Brain pericyte (primary cell): ENCODE measurements around the gene TRMT61A.

Experiments used
- DNase-seq: peaks from one replicate; pipeline ENCODE4 v3.0.0-alpha.2; 2012; ENCODE audit warnings: low read depth, low spot score

TRMT61A gene

DNA sequence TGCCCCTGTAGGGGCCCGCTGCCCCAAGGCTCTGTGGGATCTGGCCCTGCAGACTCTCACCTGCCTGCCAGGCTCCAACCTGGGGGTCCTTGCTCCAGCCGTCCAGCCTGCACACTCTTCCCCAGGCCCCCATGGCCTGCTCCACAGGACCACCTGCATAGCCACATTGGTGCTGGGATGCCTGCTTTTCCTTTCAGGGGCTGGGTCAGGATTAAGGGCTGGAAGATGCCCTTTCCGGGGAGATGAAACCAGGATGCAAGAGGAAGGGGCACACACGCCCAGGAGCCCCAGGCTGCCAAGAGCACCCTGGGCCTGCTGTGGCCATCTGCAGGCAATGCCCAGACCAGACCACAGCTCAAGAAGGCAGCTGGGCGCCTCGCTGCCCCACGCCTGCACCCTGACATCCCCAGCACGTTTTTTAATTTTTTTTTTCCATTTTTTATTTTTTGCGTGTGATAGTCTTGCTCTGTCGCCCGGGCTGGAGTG is 18.5 kb downstream of the TRMT61A start:
- DNase-seq: no peak

DNA sequence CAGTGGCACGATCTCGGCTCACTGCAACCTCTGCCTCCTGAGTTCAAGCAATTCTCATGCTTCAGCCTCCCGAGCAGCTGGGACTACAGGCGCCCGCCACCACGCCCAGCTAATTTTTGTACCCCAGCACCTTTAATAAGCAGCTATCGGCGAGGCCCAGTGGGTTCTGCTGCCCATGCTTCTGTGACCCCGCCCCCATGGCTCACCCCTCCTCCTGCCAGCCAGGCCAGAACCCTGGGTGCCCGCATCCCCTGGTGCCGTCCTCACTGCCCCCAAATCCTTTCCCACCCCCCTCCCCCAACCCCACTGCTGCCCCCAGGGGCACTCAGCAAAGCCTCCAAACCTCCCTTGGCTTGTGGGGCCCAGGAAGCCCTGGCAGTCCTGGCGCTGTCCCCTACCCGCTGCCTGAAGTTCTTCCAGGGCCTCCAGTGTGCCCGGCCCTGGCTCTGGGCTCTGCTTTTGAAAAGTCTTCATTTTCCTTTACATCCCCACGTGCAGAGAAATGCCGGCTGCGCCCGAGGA is 19.0 kb downstream of the TRMT61A start:
- no peak for DNase-seq

DNA sequence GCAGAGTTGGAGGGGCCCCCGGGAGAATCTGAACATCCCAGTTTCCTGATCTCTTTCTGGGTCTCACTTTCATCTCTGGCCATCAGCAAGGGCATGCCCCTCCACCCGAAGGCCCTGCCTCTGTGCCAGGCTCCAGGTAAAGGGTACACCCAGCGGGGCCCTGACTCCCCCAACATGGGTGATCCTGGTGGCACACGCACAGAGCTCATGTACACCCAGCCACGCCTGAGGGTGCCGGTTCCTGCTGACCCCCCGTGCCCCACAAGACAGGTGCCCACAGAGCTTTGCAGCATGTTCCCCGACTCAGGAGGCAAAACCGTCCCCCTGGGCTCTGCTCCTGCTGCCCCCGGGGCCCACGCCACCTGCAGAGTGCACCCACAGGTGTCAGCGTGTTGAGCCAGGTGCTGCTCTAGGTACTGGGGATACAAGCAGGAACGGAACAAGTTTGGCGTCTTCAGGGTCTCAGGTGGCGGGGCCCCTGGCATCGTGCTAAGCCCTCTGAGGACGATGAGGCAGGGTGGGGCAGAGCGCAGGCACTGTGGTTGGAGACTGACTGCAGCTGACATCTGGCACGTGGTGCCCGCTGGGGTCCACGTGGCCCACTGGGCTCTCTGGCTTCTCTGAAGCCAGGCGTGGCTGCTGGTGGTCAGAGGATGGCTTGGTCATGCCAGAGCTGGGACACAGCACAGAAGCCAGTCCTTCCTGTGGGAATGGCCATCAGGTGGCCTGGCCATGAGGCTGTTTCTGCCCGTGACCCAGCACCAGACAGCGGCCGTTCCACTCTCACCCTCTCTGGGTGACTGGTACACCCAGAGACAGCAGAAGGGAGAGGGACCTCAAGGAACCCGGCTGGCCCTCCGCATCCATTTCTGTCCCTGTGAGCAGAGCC is 19.7 kb downstream of the TRMT61A start:
- no peak for DNase-seq

DNA sequence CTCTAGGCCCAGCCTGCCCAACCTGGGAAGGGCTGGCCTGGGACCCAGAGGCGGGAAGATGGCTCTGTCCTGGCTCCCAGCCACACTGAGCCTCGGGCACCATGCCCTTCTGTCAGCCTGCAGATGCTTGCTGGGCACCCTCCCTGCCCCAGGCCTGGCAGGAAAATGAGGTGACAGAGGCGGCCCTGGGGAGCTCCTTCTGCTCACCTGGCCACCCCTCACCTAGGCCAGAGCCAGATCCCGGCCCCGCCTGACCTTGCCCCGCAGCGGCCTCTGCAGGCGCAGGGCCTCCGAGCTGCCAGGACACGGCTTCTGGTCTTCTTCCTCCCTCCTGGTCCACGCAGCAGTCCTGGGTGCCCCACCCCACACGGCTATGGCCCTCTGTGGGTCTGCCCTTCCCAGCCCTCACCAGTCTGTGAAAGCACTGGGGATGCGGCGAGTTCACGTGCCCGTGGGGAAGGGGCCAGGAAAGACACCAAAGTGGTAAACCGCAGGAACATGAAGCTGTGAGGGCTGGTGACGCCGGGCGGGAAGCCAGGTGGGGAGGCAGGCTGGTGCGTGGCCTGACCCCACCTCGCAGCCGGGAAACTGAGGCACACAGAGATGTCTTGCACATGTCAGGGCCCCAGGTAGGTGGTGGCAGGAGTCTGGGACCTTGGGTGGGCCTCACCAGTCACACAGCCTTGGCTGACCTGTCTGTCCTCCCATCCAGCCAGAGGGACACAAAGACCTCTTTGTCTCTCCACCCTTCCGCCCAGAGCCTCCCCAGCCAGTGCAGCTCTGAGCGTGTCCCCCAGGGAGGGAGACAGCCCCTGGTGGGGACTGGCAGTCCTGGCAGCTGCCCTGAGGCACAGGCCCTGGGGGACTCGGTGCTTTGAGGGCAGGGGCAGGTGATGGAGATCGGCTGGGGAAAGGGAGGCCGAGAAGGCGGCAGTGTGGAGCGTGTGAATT is 20.6 kb downstream of the TRMT61A start:
- no peak for DNase-seq

DNA sequence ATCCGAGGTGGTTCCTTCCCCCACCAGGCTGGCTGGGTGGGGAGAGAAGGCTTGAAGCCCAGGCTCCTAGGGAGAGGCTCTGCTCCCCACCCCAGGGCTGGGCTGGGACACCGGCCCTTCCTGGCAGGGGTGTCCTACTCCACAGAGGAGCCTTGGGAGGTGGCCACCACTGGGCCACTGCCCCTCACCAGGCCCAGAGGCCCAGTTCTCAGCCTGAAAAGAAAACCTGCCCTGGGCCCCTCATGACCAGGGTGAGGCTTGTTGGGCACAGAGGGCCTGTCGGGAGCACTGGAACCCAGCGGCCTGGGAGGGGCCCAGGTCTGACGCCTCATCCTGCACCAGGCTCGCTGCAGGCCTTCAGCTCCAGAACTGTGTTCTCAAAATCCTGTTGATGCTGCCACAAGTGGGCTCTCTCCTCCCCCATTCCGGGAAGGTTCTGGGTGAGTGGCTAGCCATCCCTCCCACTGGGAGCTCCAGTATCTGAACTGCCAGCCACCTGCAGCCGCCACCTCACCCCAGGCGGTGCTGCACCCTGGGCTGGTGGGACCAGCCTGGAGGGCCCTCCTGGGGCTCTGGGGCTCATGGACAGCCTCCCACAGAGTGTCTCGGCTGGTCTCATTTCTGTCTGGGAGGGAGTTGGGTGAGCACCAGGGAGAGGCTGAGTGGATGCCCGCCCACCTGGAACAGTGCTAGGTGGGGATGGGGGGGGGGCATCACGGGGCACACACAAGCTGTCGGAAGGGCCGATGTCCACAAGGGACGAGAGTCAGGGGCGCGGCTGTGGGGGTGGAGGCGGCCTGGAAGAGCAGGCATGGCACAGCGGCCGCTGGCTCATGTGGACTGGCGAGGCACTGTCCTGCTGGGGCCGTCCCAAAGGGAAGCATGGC is 21.7 kb downstream of the TRMT61A start:
- DNase-seq: no peak

DNA sequence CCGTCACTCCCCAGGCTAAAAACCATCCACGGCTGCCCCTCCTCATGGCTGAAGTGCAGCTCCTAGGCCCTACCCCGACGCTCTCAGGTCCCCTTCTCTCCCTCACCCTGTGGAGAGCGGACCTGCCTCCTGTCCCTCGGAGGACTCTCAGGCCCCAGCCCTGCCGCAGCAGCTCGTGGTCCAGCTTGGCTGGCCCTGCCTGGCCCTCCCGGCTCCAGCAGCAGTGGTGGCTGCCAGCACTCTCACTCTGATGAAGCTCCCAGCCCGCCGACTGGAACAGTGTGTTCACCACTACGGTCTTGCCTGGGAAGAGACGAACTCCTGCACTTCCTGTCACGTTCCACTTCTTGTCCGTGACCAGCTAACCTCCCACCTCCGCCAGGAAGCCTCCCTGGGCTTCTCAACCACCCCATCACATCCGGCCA is 22.4 kb downstream of the TRMT61A start:
- DNase-seq: no peak

DNA sequence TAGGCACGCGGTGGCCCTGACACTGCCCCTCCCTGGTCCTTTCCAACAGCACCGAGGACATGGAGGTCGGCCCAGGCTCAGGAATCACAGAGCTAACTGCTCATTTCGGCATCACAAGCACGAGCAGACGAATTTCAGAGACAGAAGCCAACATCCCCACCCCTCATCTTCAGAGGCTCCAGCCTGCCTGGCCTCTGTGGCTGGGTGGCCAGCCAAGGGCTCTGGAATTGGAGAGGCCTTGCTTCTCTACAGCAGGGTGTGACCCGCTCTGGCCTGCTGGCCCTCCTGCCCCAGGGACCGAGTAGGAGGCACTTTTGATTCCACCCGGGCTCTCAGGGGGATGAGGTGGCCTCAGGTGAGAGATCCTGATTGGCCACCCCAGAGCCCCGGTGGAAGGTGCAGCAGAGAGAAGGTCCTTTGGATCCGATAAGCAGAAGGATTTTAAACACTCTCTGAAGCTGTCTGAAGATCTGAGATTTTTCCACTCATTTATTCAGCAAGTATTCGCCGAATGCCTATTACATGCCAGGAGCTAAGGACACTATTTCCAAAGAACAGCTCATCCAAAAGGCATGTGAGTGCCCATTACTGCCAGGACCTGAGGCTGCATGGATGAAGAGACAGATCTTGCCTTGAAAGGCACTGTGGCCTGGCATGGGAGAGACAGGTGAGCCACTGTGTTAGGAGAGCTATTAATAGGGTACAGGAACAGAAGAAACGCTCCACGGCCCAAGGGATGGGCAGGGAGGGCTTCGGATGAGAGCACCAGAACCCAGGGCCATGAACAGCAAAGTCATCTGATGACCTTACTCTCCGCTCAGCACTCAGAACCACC is 23.2 kb downstream of the TRMT61A start:
- DNase-seq: no peak

DNA sequence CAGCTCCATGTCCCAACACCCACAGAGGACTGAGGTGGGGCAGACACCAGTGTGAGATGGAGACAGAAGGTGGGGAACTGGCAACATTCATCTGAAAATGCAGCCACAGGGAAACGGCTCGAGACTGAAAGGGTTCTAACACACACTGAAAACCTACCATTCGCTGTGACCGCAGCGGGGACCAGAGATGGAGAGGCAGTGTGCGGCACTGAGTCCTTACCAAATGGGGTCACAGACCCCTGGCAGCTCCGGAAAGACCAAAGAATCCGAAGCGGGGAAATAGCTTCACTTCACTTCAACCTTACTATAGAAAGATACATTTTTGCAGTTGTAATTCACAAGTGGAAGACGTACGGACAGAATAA is 23.8 kb downstream of the TRMT61A start:
- no peak for DNase-seq

DNA sequence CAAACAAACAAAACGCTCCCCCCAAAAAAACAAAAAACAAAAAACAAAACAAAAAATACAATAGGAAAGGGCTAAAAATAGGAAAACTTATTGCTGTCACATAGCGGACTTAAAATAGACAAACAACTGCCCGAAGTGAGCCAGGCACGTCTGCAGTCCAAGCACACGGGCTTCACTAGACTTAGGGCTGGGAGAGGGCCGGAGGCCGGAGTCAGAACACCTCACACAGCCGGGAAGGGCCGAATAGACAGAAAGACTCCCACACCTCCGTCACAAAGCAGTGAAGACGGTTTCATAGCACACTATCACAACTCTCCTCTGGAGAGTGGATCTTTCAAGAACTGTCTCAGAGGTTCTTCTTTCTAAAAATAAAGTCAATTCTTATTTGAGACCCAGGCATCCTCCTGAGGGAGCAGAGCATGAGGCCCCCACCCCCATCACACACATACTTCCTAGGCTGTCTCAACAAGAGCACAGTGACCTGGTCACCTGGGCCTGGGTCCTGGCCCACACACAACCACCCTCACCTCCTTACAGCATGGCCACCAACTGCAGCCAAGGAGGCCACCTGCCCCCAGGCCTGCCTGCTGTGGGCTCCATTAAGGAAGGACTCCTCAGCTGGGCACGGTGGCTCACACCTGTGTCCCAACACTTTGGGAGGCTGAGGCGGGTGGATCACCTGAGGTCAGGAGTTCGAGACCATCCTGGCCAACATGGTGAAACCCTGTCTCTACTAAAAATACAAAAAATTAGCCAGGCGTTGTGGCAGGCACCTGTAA is 26.8 kb downstream of the TRMT61A start:
- DNase-seq: no peak

DNA sequence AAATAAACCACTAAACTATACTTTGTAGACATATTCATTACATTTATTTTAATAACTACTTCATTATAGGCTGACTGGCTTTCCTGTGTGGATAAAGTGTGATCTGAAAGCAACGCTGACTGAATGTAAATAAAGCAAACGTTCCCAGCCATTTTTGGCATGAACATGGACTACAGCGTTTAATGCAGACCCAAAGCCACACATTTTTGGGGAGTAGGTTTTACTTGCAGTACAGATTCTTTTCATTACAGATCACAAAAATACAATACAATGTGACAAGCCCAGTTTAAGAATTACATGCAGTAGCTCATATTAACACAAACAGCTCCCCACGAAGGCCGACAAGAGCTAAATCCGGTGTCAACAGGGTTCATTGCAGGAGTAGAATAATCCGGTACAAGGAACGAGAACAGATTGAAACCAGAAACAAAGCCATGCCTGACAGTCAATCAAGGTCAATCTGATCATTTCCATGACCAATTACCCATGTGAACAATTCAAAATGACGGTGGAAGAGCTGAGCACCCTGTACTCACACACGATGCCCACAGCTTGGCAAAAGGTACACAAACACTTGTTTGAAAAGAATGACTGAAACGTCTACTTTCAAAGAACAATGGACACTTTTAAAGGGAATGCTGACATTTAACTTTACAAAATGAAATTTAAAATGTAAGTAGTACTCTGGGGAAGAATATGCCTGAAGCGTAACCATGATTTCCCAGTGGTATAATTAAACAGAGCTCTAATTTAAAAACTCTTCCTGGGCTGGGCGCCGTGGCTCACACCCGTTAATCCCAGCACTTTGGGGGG is 28.2 kb downstream of the TRMT61A start:
- no peak for DNase-seq

DNA sequence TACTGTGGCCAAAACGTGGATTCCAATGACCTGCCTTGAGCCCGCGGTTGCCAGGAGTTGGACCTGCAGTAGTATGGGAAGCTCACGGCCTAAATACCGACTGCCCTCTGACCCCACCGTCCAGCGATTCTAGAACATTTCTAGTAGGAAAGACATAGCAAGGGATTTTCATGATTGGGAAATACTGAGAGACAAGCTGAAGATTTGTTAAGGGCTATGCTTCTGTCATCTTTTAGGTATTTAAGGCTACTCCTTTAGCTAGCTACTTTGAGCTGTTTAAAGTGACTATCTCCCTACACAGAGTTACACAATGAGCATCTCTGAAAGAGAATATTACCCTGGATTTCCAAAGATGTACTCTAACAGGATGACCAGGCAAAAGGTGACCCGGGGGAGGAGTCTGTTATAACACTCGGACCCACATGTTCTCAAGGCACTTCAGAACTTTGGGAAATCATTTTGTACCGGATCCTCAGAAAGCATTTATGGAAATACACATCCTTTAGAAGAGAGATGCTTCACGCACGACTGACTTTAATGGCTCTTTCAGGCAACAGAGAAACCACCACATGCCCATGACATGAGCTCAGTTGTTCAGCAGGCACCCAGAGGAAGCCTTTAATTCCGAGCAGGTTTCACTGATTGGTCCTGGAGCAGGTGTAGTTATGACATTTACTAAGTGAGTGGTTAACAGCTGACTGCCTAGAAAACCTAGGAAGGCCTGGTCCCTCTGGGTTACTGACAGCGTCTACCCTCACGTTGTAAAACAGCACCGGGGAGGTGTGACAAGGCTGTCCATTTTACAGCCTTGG is 29.3 kb downstream of the TRMT61A start:
- no peak for DNase-seq

DNA sequence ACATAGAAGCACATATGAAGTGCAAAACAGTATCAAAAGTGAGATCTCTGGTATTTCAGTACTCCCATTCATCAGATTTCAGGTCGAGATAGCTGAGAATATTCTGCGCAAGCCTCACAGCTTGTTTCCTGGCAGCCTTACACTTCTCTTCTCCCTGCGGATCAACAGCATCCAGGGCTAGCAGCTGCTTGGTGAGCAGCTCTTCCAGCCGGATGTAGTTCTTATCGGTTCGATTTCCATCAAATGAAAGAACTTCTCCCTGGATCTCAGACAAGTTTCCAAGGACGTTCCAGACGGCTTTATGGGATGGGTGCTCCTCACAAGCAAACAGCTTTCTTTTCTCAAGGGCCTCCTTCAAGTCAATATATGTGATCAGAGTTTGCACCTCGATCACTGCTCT is 30.8 kb downstream of the TRMT61A start:
- DNase-seq: no peak

DNA sequence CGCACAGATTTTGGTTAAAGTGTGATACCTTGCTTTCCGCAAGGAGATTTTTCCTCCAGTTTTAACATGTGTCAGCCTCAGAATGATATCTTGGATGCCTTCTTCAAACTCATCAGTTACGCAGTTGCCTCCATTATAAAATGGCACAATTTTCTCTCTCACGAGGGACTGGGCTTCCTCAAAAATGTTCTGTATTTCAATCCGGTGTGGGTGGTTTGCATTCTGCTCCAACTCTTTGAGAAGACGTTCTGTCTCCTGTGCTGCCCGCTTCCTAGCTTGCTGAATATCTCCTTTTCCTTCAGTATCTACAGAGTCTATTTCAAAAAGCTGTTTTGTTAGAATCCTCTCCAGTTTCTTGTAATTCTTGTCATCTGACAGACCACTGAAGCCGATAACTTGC is 31.7 kb downstream of the TRMT61A start:
- no peak for DNase-seq

DNA sequence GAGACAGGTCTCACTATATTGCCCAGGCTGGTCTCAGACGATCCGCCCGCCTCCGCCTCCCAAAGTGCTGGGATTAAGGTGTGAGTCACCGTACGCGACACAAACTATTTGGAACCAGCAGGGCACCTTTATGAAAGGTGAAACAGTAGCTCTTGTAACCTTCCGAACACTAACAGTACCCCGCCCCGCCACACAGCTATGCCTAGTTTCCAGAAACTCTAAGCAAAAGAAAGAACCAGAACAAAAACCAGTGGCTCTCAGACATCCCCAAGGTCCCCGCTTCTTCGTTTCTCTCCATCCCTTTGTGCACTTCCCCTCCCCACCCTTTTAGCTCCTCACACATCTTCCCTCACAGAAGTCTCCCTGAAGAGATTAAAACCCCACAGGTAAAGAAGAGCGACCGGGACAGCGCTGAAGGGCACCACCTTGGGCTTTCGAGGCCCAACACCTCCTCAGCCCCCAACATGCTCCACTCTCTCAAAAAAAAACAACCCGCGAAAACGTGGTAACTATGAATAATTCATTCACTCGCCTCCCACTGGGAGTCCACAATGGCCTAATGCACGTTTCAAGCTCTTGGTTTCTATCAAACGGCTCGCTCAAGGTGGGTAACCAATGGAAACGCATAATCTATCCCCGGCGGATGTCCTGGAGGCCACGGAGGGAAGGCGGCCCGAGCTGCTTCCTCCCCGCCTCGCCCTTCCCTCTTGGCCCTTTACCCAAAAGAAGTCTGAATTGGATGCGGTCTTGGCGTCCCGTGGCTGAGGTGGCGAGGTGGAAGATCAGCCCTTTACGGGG is 32.6 kb downstream of the TRMT61A start:
- DNase-seq: no peak

DNA sequence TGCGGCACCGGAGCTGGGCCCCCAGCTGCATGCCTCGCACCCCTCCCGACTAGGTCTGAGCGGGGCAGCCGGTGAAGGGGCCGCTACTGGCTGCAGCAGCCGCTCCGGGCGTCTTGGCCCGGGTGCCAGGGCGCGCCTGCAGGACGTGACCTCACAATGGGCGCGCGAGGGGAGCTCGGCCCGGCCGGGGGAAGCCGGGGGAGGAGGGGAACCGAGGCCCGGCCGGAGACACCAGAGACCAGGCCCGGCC is 33.1 kb downstream of the TRMT61A start:
- no peak for DNase-seq

DNA sequence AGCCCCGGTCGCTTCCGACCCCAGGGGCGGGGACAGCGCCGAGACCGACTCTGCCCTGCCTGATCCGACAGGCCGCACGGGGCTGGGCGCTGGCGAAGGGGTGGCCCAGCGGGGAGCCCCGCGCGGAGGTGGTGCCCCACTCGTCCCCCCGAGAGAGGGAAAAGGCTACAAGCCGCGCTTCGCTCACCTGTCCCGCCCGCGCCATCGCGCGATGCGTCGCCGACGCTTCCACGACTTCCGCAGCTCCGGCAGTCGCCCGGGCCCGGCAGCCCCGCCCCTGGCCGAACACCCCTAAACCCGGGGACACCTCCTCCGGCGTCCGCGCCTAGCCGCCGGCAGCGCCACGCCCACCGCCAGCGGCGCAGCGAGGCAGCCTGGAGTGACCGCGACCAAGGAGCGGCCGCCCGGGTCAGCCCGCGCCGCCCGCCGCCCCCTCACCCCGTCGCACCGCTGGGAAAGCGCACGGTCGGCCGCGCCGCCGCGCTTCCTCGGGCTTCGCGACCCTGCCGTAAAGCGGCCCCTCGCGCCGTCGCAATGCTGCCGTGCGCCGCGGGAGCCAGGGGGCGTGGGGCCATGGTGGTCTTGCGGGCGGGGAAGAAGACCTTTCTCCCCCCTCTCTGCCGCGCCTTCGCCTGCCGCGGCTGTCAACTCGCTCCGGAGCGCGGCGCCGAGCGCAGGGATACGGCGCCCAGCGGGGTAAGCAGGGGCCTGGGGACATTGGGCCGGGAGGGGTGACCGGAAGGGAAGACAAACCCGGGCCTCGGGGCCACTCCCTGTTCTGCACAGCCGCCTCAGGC is 33.6 kb downstream of the TRMT61A start, which contains the start of the genes BAG5 and COA8:
TSS of gene BAG5 (minus strand) at position 229 of the 797 bp plus-strand sequence. CDS start 1,493 bp downstream, outside the sequence.
TSS of gene COA8 (plus strand) at position 532 of the 797 bp plus-strand sequence. CDS start at position 574, 42 bp downstream.
- peak; percentile 36 for DNase-seq
